Fibroblast of upper back skin (primary cell): ENCODE data around the gene CDH10.
A peak's percentile ranks its signal among the peaks of the same experiment; 100 is the strongest.

Experiments used
- DNase-seq: peaks from one replicate; pipeline ENCODE4 v3.0.0-alpha.2; 2013

The CDH10 gene

DNA sequence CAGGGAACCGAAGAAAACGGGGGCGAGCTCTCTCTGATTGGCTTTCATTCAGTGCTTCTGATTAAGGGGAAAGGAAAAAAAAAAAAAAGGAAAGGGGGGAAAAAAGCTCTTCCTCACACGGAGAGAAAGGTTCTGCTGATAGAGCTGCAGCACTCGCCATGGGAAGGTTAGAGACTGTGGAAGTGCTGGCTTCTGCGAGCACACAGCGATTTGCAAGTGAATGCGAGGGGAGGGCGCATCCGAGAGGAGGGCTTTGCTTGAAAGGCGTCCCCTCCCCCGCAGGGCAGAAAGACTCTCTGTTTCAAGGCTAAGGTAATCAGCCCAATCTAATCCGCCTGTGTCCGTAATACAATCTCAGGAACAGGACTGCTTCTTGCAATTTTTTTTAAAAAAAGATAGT is at the start of gene CDH10:
CDH10 (minus strand) TSS at position 218 of the 400 bp plus-strand sequence. CDS start 51,488 bp downstream, outside the sequence.
- peak; percentile 56 for DNase-seq

DNA sequence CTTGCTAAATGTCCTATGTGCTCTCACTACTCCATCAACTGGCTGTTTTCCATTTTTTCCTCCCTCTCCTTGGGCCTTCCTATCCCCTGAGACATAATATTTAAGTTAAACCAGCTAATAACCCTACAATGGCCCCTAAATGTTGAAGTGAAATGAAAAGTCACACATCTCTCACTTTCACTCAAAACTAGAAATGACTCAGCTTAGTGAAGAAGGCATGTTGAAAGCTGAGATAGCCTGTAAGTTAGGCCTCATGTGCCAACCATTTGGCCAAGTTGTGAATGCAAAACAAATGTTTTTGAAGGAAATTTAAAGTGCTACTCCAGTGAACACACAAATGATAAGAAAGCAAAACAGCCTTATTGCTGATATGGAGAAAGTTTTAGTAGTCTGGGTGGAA is 48.8 kb upstream of the CDH10 start:
- DNase-seq, result no peak

DNA sequence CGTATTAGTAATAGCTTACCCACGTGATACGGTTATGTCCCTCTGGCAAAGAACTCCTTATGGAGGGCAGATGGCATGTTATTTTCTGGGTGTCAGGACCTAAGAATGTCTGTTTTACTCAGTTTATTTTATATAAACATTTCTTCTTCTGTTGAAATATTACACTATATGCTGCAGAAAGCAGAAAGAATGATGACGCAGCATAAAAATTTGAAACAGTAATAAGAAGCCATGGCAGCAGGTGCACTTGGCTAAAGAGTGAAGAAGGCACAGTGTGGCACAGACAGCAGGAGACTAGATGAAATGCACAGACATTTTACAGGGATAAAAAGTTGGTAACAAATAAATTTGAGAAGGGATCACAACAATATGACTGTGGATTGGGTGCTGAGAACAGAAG is 46.3 kb upstream of the CDH10 start:
- DNase-seq, result no peak

DNA sequence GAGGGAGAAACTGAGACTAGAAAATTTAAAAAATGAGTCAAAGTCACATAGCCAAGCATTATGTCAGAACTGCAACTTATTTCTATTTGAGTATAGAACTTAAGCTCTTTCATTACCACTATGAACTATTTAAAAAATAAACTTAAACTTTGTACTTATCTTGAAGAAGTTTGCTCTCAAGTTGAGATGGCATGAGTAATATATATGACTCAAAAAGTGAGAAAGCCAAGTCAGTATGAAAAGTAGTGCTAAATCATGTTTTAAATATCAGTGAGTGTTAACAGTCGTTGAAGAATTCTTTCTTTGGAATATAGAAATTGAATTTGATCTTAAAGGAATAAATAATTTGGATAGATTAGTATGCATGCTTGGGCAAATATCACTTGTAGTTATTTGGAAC is 36.3 kb upstream of the CDH10 start:
- no peak for DNase-seq

DNA sequence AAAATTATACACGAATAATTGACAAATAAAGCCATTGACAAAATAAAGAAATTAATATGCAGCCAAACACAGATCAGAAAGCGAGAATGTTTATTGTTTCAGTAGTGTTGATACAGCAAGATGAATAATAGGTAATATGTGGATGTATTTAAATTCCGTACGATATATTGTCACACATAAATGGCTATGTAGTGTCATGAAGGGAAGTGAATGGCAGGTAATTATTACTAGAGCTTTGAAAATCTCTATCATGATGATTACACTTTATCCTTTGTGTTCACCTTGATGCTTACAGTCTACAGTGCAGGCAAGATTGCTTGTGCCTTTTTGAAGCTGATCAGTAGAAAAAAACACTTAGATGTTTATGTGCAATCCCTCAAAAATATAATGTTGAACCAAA is 23.3 kb upstream of the CDH10 start:
- DNase-seq, result no peak

DNA sequence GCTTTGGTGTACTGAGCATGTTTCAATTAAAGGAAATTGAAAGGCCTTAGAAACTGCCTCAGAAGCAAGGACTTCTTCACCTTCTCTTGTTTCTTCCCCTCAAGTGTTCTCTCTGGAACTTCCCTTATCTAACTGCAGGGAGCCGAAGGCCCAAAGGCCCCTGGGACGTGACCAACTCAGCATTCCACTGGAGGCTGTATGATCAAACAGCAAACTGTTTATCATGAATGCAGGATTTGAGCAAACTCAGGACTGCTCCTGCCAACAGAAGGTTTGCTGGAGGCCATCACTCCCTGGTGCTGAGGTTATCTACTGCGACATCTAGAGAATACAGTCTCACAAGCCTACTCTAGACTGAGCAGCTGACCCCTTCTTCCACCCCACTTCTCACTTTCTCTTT is 4.8 kb upstream of the CDH10 start:
- DNase-seq, result no peak

DNA sequence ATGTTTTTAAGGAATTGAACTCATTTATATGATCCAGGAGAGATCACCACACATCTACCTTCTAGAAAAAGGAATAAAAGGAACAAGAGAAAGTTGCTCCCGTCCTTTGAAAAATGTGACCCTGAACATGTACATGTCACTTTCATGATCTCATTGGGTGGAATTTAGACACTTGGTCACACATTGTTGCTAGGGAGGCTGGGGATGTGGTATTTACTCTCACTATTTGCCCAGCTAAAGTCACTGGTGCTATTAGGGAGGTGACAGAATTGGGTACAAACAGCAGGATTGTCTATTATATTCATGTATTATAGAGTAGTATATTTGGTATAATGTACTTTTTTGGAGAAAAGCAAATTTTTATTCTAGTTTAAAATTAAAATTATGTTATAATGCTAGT is 2.1 kb upstream of the CDH10 start:
- DNase-seq, result no peak

DNA sequence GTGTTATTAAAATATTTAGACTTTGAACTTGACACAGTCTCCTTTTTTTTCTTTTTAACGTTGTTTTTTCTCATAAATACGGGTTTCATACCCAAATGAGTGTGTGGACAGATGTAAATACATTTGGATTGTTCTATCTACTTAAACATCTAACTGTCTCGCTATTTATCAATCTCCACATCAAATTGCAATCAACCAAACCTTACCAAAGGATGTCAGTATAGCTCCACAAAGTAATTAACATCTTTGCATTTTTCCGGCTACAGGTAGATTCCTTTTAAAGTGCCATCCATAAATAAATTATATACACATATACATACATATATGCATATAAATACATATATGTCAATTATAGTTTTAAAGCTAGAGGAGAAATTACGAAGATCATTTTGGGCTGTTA is 705 bp upstream of the CDH10 start:
- no peak for DNase-seq

DNA sequence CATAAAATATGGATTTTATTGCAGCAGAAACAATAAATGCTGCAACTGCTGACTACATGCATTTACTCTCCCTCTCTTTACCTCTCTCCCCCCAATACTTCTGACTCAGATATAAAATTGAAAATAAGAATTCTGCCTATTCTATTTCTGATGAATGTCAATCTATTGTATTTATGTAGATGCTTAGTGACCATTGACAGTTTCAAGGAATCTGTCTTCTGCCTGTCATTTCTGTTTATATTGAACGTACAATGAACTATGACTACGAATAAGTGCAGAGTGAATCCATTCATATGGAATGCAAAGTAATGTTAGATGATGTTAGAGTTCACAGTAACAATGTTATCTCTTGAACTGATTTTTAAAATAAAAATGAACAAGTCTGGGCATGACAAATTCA is 898 bp downstream of the CDH10 start:
- DNase-seq, result no peak

DNA sequence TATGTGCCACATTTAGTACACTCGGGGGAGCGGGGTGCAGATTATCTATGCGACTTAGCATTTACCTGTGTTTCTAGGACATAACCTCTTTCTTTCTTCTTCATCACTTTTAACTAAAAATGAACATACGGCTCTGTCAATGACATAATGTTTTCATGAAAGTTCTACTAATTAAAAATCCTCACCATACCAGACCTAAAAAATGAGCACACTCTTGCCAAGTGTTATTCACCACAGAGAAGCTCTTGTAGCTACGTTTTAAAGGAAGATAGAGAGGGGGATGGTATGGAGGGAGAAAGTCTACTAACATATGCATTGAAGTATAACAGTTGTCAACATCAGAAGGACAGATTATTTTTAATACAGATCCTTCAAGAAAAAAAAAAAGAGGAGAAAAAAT is 1.6 kb downstream of the CDH10 start:
- DNase-seq, result no peak

DNA sequence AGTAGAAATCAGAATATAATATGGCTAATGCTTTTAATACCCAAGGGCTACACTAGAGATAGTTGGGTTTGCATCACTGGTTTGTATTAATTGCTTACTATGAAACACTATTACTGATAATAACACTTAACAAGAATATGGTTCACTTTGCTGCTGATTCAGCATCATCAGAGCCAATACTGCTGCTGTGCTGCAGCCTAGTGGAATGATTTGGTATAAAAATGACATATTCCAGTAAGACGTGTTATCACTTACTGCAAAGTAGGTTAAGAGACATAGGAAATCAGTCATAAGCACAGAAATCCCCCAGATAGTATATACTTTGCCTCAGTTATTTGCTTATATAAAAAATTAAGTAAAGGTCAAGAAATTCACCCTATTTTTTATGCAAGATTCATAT is 2.8 kb downstream of the CDH10 start:
- peak; percentile 31 for DNase-seq

DNA sequence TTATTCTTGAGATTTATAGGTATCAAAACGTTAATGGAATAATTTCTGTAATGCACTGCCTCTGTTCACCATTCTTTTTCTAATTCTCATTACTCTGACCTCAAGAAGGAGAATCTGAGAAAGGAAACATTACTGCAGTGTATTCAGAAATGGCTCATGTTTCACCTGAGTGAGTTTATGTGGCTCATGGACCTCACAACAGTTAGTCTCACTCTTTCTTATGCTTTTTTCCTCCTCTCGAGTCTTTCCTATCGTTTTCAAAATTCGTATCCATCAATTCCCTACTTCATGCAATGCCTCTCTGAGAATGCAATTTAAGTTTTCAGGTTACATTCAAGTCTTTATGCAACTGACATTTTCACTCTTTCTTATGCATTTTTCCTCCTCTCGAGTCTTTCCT is 9.6 kb downstream of the CDH10 start:
- DNase-seq, result no peak

DNA sequence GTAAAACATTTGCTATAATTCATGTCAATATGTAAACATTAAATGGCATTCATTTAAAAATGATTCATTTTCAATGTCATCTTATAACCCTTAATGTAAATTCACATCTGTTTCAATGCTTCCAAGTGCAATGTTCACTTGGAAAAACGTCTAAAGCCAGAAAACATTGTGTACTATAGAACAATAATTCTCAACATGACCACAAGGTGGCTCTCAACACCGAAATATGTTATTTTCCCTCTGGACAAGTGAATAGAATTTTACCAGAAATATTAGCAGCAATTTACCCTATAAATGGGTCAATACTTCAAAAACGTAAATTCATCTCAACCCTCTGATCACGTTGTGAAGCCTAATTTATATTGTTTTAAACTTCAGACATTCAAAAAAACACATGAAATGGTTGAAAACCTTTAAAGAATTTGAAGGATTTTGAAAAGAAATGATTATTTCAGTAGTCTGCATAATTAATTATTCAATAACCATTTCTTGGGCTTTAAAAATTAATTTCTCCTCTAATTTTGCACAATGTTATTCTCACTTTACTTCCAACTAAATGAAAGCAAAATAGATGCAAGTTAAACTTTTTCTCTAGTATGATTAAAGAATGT is 11.0 kb downstream of the CDH10 start:
- DNase-seq, result peak; percentile 45

DNA sequence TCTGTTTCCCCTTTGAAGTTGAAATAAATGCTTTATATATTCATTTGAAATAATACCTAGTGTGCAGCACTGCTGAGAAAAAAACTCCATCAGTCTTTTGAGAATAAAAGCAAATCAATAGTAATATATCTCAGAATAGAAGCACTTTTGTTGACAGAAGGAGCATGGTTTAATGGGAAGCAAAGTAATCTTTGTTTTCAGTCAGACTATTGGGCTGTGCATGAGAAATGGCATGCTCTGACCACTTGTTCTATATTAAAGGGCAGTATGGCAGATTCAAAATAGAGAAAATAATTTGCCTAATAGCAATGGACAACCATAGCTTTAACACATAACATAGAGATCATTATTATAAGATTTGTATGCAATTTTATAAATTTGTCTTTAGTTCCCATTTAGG is 12.4 kb downstream of the CDH10 start:
- no peak for DNase-seq

DNA sequence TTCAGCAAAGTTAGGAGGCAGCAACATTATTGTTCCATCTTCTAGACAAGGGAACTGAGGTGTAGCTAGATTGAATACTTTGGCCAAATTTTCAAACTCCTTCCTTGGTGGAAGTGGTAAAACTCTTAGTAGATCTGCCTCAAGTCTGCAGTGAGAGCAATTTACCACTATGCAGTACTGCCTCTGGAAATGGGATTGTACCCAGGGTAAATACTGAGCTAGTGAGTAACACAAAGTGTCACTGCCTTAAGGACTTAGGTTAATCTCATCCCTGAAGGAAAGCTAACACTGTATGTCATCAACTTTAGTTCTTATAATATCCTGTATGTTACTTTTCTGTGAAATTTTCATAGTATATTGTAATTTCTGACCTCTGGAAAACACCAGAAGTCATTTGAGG is 13.9 kb downstream of the CDH10 start:
- no peak for DNase-seq

DNA sequence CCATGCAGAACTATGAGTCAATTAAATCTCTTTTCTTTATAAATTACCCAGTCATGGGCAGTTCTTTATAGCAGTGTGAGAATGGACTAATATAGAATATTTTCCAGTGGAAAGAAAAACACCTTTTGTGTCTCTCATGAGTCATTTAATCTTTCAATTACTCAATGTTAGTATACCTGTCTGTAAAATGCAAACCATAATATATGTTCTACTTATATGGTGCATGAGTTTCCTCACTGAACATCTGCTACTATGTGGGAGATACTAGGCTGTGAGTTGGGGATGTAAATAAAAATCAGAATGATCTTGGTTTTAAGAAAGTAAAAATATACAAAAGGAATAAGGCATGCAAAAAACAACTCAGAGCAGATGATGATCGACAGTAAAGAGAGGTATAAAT is 15.0 kb downstream of the CDH10 start:
- no peak for DNase-seq

DNA sequence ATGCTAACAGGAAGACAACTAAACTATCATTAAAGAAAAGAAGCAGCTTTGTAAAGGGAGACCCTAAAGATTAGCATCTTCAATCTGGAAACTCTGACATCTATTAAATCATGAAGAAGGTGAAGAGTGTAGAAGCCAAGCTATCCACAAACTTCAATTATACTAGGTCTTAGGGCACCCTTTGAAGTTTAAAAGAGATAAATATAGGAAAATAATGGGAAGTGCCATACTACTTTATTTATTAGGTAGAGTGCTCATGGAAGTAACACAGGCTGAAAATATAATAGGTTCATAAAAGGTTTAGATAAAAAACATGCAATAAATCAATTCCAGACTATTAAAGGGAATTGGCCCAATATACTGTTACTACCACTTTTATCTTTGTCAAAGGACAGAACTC is 19.9 kb downstream of the CDH10 start:
- no peak for DNase-seq

DNA sequence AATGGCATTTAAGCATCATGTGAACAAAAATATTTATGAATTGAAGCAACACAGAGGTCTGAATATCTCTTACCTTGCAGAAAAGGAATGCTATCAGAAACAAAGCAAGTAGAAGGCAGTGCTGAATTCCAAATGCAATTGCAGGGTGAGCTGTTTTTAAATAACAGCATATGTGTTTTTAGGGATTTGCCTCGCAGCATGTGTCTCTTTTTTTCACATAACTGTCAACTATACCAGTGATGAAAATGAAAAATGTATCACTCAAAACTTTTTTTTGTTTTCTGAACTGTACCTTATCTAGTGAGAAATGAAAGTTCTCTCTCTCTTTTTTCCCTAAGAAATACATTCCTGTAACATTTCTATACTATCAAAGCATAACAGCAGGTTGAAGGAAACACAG is 21.2 kb downstream of the CDH10 start:
- DNase-seq, result peak; percentile 12

DNA sequence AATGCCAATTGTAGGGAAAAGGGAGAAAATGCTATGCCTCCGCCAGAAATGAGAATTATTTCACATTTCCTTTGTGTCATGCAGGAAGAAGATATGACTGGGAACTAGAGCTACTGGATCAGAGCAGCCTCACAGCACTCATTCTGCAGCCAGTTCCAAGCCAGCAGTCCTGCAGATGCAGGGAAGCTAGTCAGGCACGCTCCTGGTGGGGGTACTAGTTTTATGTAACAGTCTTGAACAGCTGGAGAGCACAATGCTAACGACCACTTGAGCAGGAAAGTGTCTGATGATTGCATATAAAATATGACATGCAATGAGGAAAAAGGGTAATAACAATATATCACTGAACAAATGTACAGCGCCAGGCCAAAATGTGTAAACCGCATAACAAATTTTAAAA is 21.7 kb downstream of the CDH10 start:
- peak; percentile 32 for DNase-seq

DNA sequence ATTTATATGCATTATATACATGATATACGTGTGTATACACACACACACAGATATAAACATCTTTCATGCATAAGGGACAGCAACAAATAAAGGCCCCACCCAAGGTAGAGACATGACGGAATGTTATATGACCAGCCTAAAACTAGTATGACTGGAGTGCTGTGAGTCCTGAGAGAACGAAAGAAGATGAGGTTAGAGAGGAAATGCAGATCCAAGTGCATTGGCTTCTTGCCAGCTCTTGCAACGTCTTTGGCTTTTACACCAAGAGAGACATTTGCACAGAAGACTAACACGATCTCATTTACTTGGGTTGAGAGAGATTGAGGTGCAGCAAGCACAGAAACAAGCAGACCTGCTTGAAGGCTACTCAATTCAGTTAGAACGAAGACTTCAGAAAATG is 23.0 kb downstream of the CDH10 start:
- DNase-seq, result peak; percentile 57

DNA sequence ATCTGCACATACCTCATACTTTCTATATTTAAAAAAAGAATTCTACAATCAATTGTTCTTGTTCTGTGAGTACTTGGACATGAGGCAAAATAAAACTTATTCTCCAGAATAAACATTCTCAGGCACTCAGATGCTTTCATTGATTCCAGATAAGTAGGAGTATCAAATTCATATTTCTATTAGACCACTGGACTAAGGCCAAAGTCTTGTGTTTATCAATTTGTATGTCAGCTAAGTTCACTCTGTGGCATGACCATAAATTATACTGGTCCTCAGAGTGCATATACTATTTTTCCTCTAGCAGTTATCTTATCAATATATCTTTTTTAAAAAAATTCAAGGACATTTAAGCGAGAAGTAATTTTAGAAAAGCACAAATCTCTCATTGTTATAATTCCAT is 28.2 kb downstream of the CDH10 start:
- DNase-seq, result no peak

DNA sequence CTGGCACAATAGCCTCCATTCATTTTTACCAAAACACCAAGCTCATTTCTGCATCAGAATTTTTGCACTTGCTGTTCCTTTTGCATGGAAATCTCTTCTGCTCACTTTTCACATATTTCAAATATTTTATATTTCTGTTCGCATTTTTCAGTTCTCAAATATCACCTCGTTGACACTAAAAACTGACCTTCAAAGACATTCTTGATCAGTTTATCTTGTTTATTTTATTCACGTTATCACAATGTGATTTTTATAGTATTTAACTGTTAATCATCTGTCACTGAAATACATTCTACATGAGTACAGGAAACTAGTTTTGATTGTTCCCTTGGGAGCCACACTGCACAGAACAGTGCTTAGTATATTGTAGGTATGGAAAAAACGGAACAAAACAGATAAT is 29.6 kb downstream of the CDH10 start:
- no peak for DNase-seq

DNA sequence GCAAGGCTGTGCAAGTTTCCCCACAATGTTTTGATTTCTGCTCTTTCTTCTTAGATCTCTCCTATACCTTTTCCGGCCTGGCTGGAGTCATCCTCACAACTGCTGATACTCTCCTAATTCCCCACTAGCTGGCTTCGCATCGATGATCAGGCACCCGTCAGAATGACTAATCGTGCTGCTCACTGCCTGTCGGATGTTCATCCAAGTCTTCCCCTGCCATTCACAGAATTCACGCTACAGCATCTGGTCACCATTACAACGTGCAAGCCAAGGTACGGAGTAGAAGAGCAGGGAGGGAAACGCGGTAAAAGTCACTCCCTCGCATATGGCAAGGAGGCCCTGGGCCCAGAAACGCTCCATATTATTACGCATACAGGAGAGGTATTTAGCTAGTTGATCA is 35.1 kb downstream of the CDH10 start:
- peak; percentile 22 for DNase-seq

DNA sequence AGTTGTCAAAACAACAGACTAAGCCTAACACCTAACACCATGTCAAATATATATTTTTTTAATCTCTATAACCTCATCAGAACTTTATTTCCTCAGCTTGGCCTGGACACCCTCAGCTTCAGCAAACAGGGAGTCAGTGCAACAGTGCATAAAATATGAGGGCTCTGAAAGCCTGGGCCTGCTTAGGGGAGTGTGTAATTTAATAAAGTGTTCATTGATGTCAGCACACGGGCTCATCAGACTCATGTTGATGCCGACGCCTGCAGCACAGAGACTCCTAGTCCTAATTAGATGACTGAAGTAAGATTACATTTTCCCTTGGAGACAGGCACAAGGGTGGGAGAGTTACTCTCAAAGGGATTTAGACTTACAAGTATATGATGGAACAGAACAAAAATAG is 37.8 kb downstream of the CDH10 start:
- no peak for DNase-seq

DNA sequence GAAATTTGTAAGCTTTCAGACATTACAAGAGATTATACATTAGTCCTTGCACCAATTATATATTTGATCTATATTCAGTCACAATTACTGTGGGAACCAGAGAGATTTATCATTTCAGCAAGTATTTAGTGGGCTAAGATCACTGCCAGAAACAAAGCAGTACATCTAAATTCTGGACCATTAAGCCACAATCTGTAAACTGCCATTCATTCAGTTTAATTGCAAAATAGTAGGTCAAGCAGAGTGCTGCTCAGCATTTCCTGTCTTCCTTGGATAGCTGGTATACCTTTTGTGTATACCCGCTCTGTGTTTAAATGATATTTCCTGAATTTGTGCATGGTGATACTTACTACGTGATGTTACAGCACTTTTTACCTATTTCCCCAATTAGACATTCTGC is 42.6 kb downstream of the CDH10 start:
- DNase-seq, result no peak

DNA sequence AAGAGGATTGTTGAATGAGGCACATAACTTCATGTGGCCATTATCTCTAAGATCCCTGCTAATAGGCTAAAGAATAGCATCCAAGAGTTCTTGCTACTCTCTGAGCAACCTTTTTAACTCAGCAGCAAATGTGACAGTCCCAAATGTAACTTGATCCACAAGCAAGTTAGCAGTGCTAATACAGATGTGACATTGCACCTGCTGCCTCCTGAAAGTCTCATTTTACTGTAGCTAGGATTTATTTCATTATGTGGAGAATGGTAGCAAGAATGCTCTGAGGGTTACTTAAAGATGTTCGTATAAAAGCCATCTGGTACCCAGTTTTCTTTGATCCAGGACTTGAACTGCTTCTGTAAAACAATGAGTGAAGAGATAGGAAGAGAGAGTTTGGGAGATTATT is 45.8 kb downstream of the CDH10 start:
- DNase-seq, result no peak
